Midbrain (tissue), 1 donor: ENCODE data around the gene SH3GL2.

Experiments
- DNase-seq: peaks from one replicate; lab custom pipeline; 2025; lab: John Stamatoyannopoulos, UW

SH3GL2 gene

GRCh38 chr9:17611342-17611741 is 32.5 kb downstream of the SH3GL2 start:
- no peak for DNase-seq

GRCh38 chr9:17611917-17612316 is 33.1 kb downstream of the SH3GL2 start:
- no peak for DNase-seq

DNA sequence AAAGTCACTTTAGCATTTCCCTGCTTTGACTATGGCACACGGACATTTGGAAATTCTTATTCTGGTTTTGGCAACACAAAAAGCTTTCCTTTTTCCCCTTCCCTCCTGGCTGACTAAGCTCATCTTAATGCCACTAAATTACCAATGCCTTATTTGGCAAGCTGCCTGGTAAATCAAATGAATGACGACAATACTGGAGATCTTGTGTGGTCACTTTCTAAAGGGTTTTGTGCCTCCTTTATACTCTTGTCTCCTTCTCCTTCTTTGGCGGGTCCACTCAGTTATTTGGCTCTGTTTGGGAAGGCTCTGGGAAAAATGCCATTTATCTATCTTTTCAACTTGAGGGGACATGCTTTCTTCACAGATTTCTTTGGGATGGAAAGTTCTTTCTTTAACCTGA is 34.9 kb downstream of the SH3GL2 start:
- peak; percentile 79 for DNase-seq

GRCh38 chr9:17614250-17614649 is 35.4 kb downstream of the SH3GL2 start:
- no peak for DNase-seq

DNA sequence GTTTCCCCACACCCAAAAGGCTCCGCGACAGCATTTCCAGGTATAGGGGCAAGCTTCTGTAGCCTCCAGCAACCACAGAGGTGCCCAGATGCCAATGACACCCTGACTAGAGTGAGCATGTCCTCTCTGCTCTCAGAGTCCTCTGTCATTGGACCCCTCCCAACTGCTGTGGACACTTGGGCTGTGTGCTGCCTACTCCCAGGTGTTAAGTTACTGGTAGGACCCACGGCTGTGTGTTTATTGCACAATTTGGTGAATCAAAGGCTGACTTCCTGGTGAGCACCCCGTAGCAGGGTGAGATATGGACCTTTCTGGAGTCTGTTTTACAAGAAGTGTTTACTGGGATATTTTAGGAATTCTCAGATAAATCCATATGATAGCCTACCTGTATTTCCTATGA is 36.0 kb downstream of the SH3GL2 start:
- DNase-seq: no peak

GRCh38 chr9:17622141-17622540 is 43.3 kb downstream of the SH3GL2 start:
- DNase-seq: no peak

DNA sequence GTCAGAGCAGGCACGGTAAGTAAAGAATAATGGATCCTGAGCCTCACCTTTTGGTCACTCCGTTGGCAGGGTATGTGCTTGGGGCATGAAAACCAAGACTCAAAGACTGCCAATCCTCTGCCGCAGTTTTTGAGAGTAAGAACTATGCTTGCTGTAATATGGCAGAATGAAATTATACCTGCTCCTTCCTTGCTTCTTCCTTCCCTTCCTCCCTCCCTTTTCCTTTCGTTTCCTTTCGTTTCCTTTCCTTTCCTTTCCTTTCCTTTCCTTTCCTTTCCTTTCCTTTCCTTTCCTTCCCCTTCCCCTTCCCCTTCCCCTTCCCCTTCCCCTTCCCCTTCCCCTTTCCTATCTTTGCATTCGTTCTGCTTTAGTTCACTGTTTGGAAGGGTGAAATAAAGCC is 43.9 kb downstream of the SH3GL2 start:
- no peak for DNase-seq

GRCh38 chr9:17623965-17624364 is 45.1 kb downstream of the SH3GL2 start:
- DNase-seq: no peak

- DNase-seq: no peak
Observed at GRCh38 chr9:17624571-17624970, 45.7 kb downstream of the SH3GL2 start.

- DNase-seq: no peak
Observed at GRCh38 chr9:17625644-17626388, 47.0 kb downstream of the SH3GL2 start.

GRCh38 chr9:17627641-17628040 is 48.8 kb downstream of the SH3GL2 start:
- no peak for DNase-seq

DNA sequence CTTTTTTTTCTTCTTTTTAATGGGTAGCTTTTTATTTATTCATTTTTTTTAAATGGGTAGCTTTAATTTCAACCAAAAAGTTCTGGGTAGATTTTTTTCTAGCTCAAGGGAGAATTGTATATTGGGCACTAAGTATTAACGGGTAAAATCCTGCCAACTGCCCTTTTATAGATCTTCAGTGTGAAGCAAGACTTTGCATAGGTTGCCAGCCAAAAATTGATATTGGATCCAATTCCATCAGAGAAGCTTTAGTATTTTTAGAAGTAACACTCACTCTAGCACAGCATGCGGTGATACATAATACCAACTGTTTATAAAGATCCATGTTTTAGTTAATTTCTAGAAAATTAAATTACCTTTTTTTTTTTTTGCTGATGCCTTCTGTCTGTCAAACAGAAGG is 49.8 kb downstream of the SH3GL2 start:
- DNase-seq: no peak

- DNase-seq: no peak
Observed at GRCh38 chr9:17630531-17630949, 51.7 kb downstream of the SH3GL2 start.

DNA sequence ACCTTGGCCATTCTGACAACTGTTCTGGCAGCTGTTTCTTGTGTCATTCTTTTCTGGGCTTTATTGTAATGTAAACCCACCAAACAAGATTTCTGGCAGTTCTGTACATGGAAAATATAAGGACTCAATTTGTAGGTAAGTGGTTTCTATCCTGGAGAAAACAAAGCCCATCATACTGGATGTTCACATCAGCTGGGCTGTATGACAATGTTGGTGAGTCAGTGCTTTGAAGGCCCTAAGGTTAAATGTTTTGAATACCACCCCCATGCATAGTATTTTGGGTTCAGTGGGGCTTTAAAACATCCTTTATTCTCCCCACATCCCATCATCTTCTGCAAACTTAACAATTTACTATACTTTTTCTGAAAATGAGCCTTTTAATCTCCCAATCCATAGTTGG is 52.5 kb downstream of the SH3GL2 start:
- no peak for DNase-seq

DNA sequence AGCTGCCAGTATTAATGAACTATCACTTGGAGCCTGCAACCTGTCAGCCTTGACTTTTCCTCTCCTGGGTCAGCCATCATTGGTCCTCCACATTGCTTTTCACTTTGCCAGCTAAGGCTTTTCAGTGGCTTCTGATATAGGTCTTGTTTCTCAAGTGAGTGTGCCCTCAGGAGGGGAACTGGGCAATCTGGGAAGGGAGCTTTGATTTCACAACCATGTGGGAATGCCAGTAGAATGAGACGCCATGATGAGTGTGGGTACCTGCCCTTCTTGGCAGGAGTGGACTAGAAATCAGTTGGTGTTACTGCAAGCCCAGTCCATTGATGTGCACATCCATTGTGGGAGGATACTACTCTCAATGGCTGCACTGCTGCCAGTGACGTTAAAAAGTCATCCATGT is 54.1 kb downstream of the SH3GL2 start:
- no peak for DNase-seq

- no peak for DNase-seq
Observed at GRCh38 chr9:17635115-17635890, 56.4 kb downstream of the SH3GL2 start.

DNA sequence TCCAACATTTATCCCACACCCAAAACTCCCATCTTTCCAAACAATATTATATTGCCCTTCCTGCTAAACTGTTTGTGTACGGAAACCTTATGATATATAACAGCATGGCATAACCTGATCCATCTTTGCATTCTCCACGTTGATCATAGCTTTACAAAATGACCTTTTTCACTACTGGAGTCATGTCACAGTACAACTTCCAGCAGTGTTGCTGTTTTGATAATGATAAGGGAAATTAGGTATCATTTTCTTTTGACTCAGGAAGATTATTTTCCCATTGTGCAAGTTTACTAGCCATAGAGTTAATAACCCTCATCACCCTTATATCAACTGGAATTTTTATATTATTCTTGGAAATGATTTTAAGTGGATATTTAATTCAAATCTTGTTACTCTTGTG is 57.5 kb downstream of the SH3GL2 start:
- DNase-seq: no peak

DNA sequence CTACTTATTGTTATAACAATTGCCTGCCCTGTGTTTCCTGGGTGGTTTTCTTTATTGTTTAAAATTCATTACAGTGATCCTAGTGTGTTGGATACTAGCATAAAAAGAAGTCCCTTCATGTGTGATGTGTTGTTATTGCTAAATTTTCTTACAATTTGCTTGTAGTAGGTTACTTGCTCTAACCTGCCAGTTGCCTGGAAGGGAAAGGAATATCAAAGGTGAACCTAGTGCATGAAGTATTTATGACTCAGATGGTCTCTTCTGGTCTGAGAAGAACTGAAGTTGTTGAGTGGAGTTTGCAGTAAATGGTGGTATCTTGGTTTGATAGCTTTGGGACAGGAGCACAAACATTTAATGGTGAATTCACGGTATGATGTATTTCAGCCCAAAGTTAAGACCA is 58.0 kb downstream of the SH3GL2 start:
- DNase-seq: no peak

- DNase-seq: no peak
Observed at GRCh38 chr9:17637229-17637628, 58.4 kb downstream of the SH3GL2 start.

GRCh38 chr9:17648516-17648915 is 69.7 kb downstream of the SH3GL2 start:
- DNase-seq: no peak

DNA sequence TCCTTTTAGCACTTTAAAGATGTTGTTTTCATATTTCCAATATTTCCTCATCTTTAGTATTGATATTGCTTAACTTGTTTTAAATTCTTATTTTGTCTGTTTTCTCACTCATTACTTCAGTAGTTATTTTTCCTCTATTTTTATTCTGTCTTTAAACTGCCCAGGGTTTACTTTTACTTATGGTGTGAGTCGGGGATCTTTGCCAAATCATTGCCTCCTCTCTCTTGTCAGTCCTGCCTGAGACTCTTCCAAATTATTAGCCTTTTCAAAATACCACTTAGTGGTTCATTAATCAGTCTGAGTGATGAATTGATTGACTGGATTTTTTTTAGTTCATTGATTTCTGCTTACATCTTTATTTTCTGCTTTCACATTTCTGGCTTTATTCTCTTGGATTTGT is 72.9 kb downstream of the SH3GL2 start:
- no peak for DNase-seq

DNA sequence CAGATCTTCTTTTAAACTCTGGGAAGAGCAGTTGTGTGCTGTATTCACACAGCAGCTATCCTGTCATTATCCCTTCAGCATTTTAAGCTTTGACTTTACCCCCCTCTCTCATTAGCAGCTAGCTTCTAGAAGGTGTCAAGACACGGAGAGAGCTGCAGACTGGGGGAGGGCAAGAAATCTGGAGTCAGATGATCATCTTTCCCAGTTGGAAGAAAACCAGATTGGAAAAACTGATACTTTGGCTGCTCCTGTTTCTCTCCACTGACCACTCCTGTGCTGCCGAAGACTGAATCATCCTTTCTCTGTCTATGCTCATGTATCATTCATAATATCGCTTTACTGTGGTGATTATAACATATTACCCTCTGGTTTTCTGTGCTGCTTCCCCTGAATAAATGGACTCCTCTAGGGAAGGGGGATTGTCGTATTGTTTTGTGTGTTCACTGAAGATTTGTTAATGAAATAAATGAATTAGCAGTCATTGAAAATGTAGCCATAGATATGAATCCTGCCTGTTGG is 75.1 kb downstream of the SH3GL2 start:
- DNase-seq: no peak

DNA sequence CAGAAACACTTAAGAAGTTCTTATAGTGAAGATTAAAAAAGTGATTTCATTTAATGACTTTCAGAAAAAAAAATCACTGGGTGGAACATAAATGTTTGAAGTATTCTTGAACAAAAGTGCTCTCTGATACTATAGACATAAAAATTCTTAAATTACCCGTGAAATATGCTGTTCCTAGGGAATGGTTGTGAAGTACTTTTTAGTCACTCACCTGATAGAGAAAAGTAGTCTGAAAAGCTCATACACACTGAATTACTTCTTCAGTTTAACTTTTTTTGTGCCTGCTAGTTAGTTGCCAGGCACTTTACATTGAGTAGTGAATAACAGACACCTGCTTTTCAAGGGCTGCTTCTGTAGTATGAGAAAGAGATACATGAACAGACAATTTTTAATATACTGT is 78.0 kb downstream of the SH3GL2 start:
- no peak for DNase-seq
